ENCODE measurements around the gene CARD10.

- TF ChIP-seq GABPA (IDR thresholded peaks at IDR 0.05 in 1 of 2, conservative IDR thresholded peaks at IDR 0.05 in 1 of 2) = no peak
- no peak for TF ChIP-seq FOXA1 (IDR thresholded peaks at IDR 0.05)
- TF ChIP-seq TAF1 (conservative IDR thresholded peaks at IDR 0.05) = no peak
- TF ChIP-seq CTCF (IDR thresholded peaks at IDR 0.05; ENCODE audit: low read depth, low read length, missing input control) = no peak
- TF ChIP-seq HNF4G (IDR thresholded peaks at IDR 0.05) = no peak
Measured at GRCh38 chr22:37461961-37462360, 57.3 kb downstream of the CARD10 start.

Measured in liver (tissue), 3 donors.